Activated CD4-positive, alpha-beta T cell treated with anti-CD3 and anti-CD28 coated beads, Interleukin-2, amount 10 ng/mL, durations not matched to agents 7 days and 5 days (primary cell): ENCODE data around the gene PPBP. TPM values are rescaled to one million over a fixed set of nuclear protein-coding genes. Genes with fewer than 3 reads are reported as not detected.

Experiments
- CTCF ChIA-PET: fragments of 350-600 bp; sonication (Branson Sonifier 250); formaldehyde crosslinking; loops from one replicate; lab custom pipeline; 2021; ENCODE audit warnings: antibody characterized with exemption; lab: Charles Lee
- POLR2A ChIA-PET: fragments of 350-600 bp; sonication (Branson Sonifier 250); formaldehyde crosslinking; loops from one replicate; lab custom pipeline; 2021; ENCODE audit warnings: antibody characterized with exemption; lab: Charles Lee
- DNase-seq: peaks from one replicate; pipeline ENCODE4 v3.0.0-alpha.2; 2020
- H3K27ac Mint-ChIP-seq: one replicate; pipeline ENCODE4 v1.8.0; 2021; ENCODE audit warnings: mild to moderate bottlenecking, moderate library complexity, mixed read lengths
- H3K27me3 Mint-ChIP-seq: one replicate; pipeline ENCODE4 v1.8.0; 2021; ENCODE audit warnings: mixed read lengths
- H3K36me3 Mint-ChIP-seq: one replicate; pipeline ENCODE4 v1.8.0; 2021; ENCODE audit warnings: low read depth, mixed read lengths
- H3K4me1 Mint-ChIP-seq: one replicate; pipeline ENCODE4 v1.8.0; 2021; ENCODE audit warnings: mixed read lengths
- H3K4me3 Mint-ChIP-seq: one replicate; pipeline ENCODE4 v1.8.0; 2021; ENCODE audit warnings: mild to moderate bottlenecking, moderate library complexity, mixed read lengths
- H3K9me3 Mint-ChIP-seq: one replicate; pipeline ENCODE4 v1.8.0; 2021; ENCODE audit warnings: mixed read lengths
- total RNA-seq, 2 experiments: library from RNA; stranded (reverse); gene quantifications; one replicate each; pipeline ENCODE4 v1.2.3, GENCODE V29; 2021

The PPBP gene, protein sequence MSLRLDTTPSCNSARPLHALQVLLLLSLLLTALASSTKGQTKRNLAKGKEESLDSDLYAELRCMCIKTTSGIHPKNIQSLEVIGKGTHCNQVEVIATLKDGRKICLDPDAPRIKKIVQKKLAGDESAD
- not detected for total RNA-seq

DNA sequence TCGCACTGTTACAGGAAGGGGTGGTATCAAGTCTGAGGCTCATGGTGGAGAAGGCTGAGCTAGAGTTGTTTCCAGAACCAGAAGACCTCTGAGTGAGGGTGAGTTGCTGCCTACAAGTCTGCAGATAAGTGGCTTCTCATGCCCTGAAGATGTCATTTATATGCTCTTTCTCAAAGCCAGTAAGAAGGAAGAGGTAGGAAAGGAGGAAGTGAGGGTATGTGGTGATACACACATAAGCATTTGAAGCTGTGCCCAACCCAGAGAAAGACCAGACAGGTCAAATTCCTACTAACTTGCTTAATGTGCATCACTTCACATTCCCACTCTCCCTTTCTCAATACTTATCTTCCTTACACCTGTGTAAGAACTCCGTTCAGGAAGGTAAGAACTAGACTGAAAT is at the start of gene PPBP:
Gene PPBP (minus strand): TSS at position 130 of the 400 bp plus-strand sequence. CDS start 87 bp downstream, at position 43.
- CTCF ChIA-PET, result no interaction called here
- H3K4me3 Mint-ChIP-seq, result no peak within 1 kb of the TSS
- H3K27me3 Mint-ChIP-seq, result no peaks in the 10 kb centered on the region
- no peaks in the 10 kb centered on the region for H3K9me3 Mint-ChIP-seq
- no peaks in the 10 kb centered on the region for H3K36me3 Mint-ChIP-seq
- no peak for DNase-seq
- no peak within 1 kb of the TSS for H3K27ac Mint-ChIP-seq
- POLR2A ChIA-PET, result no interaction called here
- no peaks in the 10 kb centered on the region for H3K4me1 Mint-ChIP-seq

DNA sequence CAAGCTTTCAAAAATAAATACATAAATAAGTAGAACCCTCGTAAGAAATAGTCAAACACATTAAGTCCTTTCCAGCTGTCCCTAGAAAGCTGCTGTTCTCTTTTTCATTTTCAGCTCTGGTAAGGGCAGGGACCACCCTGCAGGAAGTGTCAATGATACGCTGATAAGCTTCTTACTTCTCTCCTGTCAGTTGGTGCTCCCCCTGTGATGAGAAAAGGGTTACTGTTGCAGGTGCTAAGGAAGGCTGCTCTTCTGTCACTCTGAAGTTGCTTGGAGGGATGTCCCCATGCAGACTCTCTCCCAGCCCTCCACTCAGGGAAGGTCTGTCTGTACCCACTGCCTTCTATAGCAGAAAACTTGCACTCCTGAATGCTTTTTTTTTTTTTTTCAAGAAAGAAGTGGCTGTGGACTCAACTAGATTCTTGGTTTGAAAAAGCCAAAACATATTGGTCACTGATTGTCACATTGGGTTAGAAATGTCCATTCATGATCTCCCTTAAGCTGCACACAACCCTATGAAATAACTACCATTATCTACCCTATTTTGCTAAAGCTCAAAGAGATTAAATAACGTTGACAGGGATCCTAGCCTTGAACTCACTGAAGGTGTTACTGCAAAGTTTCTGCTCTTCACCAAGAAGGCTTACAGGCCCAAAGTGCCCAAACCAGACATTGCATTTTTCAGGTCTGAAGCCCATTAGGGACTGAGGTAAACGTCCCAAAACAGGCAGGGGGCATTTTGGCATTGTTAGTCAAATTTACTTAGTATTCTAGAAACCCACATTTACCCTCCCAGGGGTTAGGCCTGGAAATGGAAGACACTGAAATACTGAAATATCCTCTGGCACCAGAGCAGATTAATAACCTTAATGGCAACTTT is 49.3 kb upstream of the PPBP start:
- CTCF ChIA-PET, result interaction anchor here (0.7 to 1.4 kb wide), 5 partner anchors 9 to 453 kb away, joined by 3 to 6 read pairs (median 3); no protein-coding TSS in a partner anchor
- no peaks in the 10 kb centered on the region for H3K9me3 Mint-ChIP-seq
- no peak overlapping the region for H3K27ac Mint-ChIP-seq
- H3K36me3 Mint-ChIP-seq, result peaks cover 2% of the 10 kb centered on the region
- H3K4me1 Mint-ChIP-seq, result peaks cover 8% of the 10 kb centered on the region
- H3K4me3 Mint-ChIP-seq, result peak overlapping the region; percentile 75
- peaks cover 51% of the 10 kb centered on the region for H3K27me3 Mint-ChIP-seq
- no peak for DNase-seq
- POLR2A ChIA-PET, result no interaction called here

DNA sequence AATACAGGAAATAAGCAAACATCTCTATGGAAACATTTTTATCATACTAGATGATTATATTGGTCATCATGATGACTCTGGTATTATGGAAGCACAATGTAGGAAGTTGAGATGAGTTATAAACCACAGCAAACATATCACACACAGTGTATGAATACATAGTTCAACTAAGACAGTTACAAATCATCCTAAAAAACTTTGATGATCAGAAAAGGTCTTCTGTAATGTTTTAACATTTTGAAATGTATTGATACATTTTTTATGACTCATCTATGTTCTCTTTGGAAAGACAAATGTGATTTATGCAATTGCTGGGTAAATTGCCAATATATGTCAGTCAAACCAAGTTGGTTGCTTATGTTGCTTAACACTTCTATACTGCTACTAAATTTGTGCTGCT is 45.7 kb upstream of the PPBP start:
- Mint-ChIP-seq H3K4me1 (peaks cover 3% of the 10 kb centered on the region), H3K4me3 (no peak overlapping the region), H3K27me3 (peaks cover 29% of the 10 kb centered on the region), H3K36me3 (peaks cover 2% of the 10 kb centered on the region), H3K9me3 (no peaks in the 10 kb centered on the region), H3K27ac (no peak overlapping the region)
- POLR2A ChIA-PET, result no interaction called here
- DNase-seq, result no peak
- CTCF ChIA-PET, result no interaction called here

DNA sequence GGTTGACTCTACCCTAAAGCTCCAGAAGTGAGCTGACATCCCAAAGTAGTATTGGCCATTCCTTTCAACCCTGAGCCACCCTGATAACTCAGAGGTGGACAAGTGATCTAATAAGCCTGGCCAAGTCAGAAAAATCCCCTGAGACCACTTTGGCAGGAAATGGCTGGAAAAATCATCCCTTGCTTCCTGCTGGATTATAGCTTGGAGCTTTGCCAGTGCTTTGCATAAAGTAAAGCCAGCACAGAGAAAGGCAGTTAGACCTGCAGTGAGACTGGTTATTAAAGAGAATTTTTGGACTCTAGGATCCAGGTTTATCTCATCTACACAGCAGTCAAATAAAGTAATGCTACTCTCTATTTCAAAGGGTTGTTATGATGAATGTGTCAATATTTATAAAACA is 44.1 kb upstream of the PPBP start:
- Mint-ChIP-seq H3K27ac (no peak overlapping the region), H3K4me3 (no peak overlapping the region), H3K27me3 (peaks cover 17% of the 10 kb centered on the region), H3K9me3 (no peaks in the 10 kb centered on the region), H3K36me3 (no peaks in the 10 kb centered on the region), H3K4me1 (no peaks in the 10 kb centered on the region)
- no peak for DNase-seq
- ChIA-PET POLR2A (no interaction called here), CTCF (no interaction called here)

DNA sequence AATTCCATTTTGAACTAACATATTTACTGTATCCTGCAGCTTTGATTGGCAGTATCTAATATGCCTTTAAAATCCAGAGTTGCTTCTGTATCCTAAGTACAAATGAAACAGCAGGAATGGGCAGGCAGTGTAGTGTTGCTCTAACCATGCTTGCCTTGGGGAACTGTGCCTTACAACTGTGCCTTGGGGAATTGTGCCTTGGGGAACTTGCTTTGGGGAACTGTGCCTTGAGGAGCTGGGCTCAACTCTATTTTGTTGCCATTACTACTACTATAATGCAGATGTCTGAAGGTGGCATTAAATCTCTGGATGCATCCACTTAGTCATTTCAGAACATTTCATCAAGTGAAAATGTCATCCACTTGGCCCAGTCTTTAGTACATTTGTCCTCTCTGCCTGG is 43.6 kb upstream of the PPBP start:
- ChIA-PET CTCF (no interaction called here), POLR2A (no interaction called here)
- Mint-ChIP-seq H3K4me1 (no peaks in the 10 kb centered on the region), H3K4me3 (no peak overlapping the region), H3K27me3 (peaks cover 16% of the 10 kb centered on the region), H3K9me3 (no peaks in the 10 kb centered on the region), H3K36me3 (no peaks in the 10 kb centered on the region), H3K27ac (no peak overlapping the region)
- DNase-seq, result no peak

DNA sequence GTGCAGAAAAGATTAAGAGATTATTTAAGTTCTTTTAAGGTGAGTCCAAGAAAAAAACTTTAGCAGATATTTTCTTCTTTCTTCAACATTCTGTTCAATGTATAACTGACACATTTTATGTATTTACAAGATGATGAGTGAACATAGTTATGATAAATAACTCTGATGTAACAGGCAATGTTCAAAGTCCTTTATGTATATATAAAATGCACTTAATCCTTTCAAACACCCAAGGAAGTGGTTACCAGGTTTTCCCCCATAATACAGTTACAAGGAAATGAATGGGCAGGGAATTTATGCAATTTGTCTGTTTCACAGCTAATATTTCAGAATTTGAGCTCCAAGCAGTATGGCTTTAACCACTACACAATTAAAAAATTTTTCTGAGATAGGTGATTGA is 42.3 kb upstream of the PPBP start:
- Mint-ChIP-seq H3K9me3 (no peaks in the 10 kb centered on the region), H3K4me1 (no peaks in the 10 kb centered on the region), H3K27ac (no peak overlapping the region), H3K4me3 (no peak overlapping the region), H3K36me3 (no peaks in the 10 kb centered on the region), H3K27me3 (peaks cover 7% of the 10 kb centered on the region)
- ChIA-PET CTCF (no interaction called here), POLR2A (no interaction called here)
- DNase-seq, result no peak

DNA sequence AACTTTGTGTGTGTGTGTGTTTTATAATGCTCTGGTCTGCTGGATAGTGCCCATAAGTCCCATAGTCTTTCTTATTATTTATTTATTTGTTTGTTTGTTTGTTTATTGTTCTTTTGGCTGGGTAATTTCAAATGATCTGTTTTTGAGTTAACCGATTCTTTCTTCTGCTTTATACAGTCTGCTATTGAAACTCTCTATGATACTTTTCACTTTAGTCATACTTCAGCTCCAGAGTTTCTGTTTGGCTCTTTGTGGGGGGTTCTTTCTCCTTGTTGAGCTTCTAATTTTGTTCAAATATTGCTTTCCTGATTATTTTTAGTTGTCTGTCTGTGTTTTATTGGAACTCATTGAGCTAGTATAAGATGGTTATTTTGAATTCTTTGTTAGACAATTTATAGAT is 40.5 kb upstream of the PPBP start:
- Mint-ChIP-seq H3K36me3 (no peaks in the 10 kb centered on the region), H3K9me3 (no peaks in the 10 kb centered on the region), H3K4me3 (no peak overlapping the region), H3K4me1 (no peaks in the 10 kb centered on the region), H3K27ac (no peak overlapping the region), H3K27me3 (peaks cover 7% of the 10 kb centered on the region)
- ChIA-PET POLR2A (no interaction called here), CTCF (interaction anchor here (1.0 kb wide), 1 partner anchor 9 kb away, joined by 3 read pairs; no protein-coding TSS in a partner anchor)
- DNase-seq, result no peak

DNA sequence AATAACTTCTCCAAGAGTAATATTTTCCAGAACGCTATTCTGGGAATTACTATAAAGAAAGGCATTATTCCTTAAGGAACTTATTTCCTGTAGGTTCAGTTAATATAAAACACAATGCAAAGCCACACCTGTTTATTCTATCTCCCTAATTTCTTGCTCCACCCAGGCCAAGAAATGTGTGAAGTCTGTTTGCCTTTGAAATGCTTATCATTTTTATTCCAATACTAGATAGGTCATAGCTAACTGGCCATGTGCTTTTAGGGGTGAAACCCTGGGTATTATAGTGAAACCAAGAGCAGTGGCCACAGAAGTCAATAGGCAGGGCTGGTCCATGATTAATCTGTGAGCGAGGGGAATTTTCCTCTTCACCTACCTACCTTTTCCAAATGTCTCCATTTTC is 35.7 kb upstream of the PPBP start:
- CTCF ChIA-PET, result no interaction called here
- H3K4me1 Mint-ChIP-seq, result peaks cover 2% of the 10 kb centered on the region
- POLR2A ChIA-PET, result no interaction called here
- H3K27me3 Mint-ChIP-seq, result no peaks in the 10 kb centered on the region
- H3K36me3 Mint-ChIP-seq, result no peaks in the 10 kb centered on the region
- H3K4me3 Mint-ChIP-seq, result no peak overlapping the region
- H3K27ac Mint-ChIP-seq, result no peak overlapping the region
- no peak for DNase-seq
- peaks cover 2% of the 10 kb centered on the region for H3K9me3 Mint-ChIP-seq

DNA sequence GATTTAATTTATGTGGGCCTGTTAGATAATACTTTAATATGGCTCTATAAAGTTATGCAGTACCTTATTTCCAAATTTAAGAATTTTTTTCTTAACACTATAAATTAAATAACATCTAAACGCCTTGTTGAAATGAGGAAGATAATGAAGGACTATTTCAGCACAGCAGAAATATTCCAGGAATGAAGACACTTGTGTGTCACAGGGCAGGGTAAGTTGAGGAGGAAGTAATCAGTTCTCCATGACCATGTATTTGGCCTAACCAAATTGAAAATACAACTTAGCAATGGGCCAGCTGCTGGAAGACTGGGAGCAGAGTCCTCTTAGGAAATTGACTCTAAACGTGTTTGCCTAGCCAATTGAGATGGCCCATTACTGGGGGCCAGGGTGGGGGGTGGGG is 33.6 kb upstream of the PPBP start:
- no peaks in the 10 kb centered on the region for H3K27me3 Mint-ChIP-seq
- H3K9me3 Mint-ChIP-seq, result peaks cover 2% of the 10 kb centered on the region
- peaks cover 10% of the 10 kb centered on the region for H3K4me1 Mint-ChIP-seq
- ChIA-PET CTCF (interaction anchor here (0.7 kb wide), 1 partner anchor 86 kb away, joined by 3 read pairs; no protein-coding TSS in a partner anchor), POLR2A (no interaction called here)
- no peaks in the 10 kb centered on the region for H3K36me3 Mint-ChIP-seq
- no peak overlapping the region for H3K27ac Mint-ChIP-seq
- no peak for DNase-seq
- H3K4me3 Mint-ChIP-seq, result no peak overlapping the region

DNA sequence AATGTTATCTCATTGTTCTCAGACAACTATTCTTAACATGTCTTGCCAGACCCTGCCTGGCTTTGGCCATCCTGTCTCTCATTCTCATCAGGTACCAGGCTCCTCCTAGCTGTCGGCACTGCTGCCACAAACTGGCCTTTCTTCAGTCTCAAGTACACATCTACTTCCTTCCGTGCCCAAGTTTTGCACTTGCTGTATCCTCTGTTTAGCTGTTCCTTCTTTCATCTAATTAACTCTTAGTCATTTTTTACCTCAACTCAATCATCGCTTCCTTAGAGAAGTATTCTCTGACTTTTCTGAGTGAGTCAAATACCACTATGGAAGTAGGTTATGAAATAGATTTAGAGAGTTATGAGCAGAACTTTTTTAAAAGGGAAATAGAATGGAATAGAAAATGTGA is 30.8 kb upstream of the PPBP start:
- H3K4me1 Mint-ChIP-seq, result peaks cover 29% of the 10 kb centered on the region
- no peak for DNase-seq
- H3K9me3 Mint-ChIP-seq, result peaks cover 5% of the 10 kb centered on the region
- no peaks in the 10 kb centered on the region for H3K27me3 Mint-ChIP-seq
- no peak overlapping the region for H3K27ac Mint-ChIP-seq
- POLR2A ChIA-PET, result interaction anchor here (0.6 kb wide), 1 partner anchor 133 kb away, joined by 4 read pairs; no protein-coding TSS in a partner anchor
- no peaks in the 10 kb centered on the region for H3K36me3 Mint-ChIP-seq
- H3K4me3 Mint-ChIP-seq, result no peak overlapping the region
- CTCF ChIA-PET, result no interaction called here

DNA sequence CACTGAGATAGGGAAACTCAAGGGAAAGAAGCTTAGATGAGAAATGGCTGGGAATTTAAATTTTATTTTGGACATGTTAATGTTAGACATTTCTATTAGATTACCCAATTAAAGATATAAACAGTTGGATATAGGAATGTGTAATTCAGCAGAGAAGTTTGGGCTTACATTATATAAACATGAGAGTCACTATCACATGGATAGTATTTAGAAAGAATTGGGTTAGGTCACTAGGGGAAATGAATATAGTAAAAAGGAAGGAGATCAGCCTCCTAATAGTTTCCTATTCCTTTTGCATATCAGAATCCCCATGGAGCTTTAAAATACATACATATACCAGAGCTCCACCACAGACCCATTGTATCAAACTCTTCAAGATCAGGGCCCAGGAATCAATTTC is 30.1 kb upstream of the PPBP start:
- H3K36me3 Mint-ChIP-seq, result no peaks in the 10 kb centered on the region
- no peak overlapping the region for H3K27ac Mint-ChIP-seq
- H3K9me3 Mint-ChIP-seq, result peaks cover 5% of the 10 kb centered on the region
- H3K4me1 Mint-ChIP-seq, result peaks cover 30% of the 10 kb centered on the region
- POLR2A ChIA-PET, result interaction anchor here (0.6 kb wide), 1 partner anchor 134 kb away, joined by 4 read pairs; no protein-coding TSS in a partner anchor
- H3K27me3 Mint-ChIP-seq, result no peaks in the 10 kb centered on the region
- CTCF ChIA-PET, result no interaction called here
- H3K4me3 Mint-ChIP-seq, result no peak overlapping the region
- no peak for DNase-seq

DNA sequence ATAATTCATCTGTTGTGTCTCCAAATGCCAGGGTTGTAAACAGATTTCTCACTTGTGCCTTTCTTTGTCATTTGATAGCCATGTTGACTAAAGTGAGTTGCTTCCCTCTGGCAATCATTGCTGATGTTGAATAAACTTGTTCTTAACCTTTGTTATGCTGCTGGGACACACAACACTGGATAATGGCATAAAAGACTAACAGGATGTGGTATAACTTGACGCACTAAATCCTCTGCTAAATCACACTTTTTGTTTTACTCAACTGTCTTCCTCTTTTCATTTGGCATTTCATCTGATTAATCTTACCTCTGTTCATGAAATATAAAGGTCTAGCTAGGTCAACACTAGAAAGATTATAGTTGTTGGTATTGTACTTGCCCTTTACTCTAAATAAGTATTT is 28.1 kb upstream of the PPBP start:
- no peaks in the 10 kb centered on the region for H3K36me3 Mint-ChIP-seq
- POLR2A ChIA-PET, result no interaction called here
- no peak overlapping the region for H3K4me3 Mint-ChIP-seq
- H3K4me1 Mint-ChIP-seq, result peaks cover 30% of the 10 kb centered on the region
- no peaks in the 10 kb centered on the region for H3K27me3 Mint-ChIP-seq
- H3K9me3 Mint-ChIP-seq, result peaks cover 5% of the 10 kb centered on the region
- H3K27ac Mint-ChIP-seq, result peak overlapping the region; percentile 71
- peak; percentile 12 for DNase-seq
- CTCF ChIA-PET, result no interaction called here

DNA sequence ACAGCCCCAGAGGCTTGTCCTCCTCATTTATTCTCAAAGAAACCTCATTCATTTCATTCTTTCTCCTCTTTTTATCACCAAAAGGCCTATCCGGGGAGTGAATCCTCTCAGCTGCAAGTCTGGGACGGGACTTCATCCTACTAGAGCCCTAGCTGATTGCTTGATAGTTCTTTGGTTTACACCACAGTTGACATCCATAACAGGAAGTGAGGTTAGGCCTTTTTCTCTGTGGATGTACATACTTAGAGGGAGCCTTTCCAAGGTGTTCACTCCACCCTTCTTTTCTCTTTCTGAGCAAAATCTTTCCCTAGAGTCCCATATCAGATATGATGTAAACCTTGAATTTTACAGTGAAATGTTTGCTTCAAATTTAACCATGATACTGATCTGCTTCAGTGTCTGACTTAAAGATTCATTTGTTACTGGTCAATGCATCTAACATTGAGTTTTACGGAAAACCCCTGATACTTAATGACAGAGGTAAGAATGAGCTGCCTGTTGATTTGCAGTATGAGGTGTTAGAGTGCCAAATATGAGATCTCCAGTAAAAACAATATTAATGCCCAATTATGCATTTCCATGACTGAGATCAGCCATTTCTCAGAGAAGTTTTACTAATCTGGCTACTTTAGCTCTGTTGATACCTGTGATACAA is 27.3 kb upstream of the PPBP start:
- Mint-ChIP-seq H3K9me3 (peaks cover 5% of the 10 kb centered on the region), H3K4me3 (no peak overlapping the region), H3K4me1 (peaks cover 30% of the 10 kb centered on the region), H3K27me3 (no peaks in the 10 kb centered on the region), H3K27ac (peak overlapping the region; percentile 28), H3K36me3 (no peaks in the 10 kb centered on the region)
- no peak for DNase-seq
- ChIA-PET POLR2A (no interaction called here), CTCF (no interaction called here)
